Sigmoid colon (tissue), 7 donors: ENCODE results near the gene CLTC. TPM values are rescaled to one million over a fixed set of nuclear protein-coding genes. Genes with fewer than 3 reads are reported as not detected.

ENCODE experiments used
- DNase-seq: peaks from one replicate; pipeline ENCODE4 v3.0.0-alpha.2; 2019
- H3K27ac ChIP-seq, 4 donors: fragments of 200-600 bp; sonication (generic); one replicate each; pipeline ENCODE4 v1.5.1; 2016 to 2019; ENCODE audit warnings: mild to moderate bottlenecking in 1 of 4
- H3K27me3 ChIP-seq, 3 donors: fragments of 200-600 bp; sonication (generic); one replicate each; pipeline ENCODE4 v1.5.1; 2019; ENCODE audit warnings: mild to moderate bottlenecking in 1 of 3
- H3K36me3 ChIP-seq, 4 donors: fragments of 200-600 bp; sonication (generic); one replicate each; pipeline ENCODE4 v1.5.1; 2016 to 2019
- H3K4me1 ChIP-seq, 4 donors: fragments of 200-600 bp; sonication (generic); one replicate each; pipeline ENCODE4 v1.5.1; 2017 to 2019
- H3K4me3 ChIP-seq, 4 donors: fragments of 200-600 bp; sonication (generic); one replicate each; pipeline ENCODE4 v1.5.1; 2017 to 2019; ENCODE audit warnings: mild to moderate bottlenecking in 2 of 4, moderate library complexity in 1 of 4
- H3K9me3 ChIP-seq, 4 donors: fragments of 200-600 bp in 3 of 4; sonication (generic) in 3 of 4; one replicate each; pipeline versions ENCODE4 v1.5.1 to v1.6.1; 2013 to 2019
- EP300 ChIP-seq, 4 donors: sonication (generic); formaldehyde crosslinking; IDR thresholded peaks; one replicate each; pipeline ENCODE4 v1.6.1; 2017; ENCODE audit warnings: antibody characterized with exemption in 4 of 4
- POLR2A ChIP-seq, 2 donors: fragments of 450-650 bp; IDR thresholded peaks; one replicate each; pipeline ENCODE4 v1.6.1; 2016; ENCODE audit warnings: antibody characterized with exemption in 2 of 2, mild to moderate bottlenecking in 2 of 2, moderate library complexity in 2 of 2
- POLR2AphosphoS5 ChIP-seq, 4 donors: sonication (generic); formaldehyde crosslinking; IDR thresholded peaks; one replicate each; pipeline ENCODE4 v1.6.1; 2017; ENCODE audit warnings: antibody characterized with exemption in 4 of 4
- WGBS, 2 donors: extraction: QIAGEN DNeasy Blood & Tissue Kit; methylation state at CpG; one replicate each; pipeline ENCODE4 v1.1.7; 2013; 5-methylcytosine and 5-hydroxymethylcytosine counted together
- intact Hi-C: fragments of 100-400 bp; cut with DNase I; formaldehyde crosslinking; loops from one replicate; pipeline ENCODE4 v1.15.1; 2023
- polyA plus RNA-seq, 3 donors: library from polyadenylated mRNA; stranded (reverse); fragments of 200-250 nt; gene quantifications; one replicate each; pipeline ENCODE4 v1.2.3, GENCODE V29; 2013
- total RNA-seq, 4 donors: library from RNA; depleted of rRNA; stranded (reverse); fragments of >200 nt; gene quantifications; one replicate each; pipeline ENCODE4 v1.1.0, GENCODE V29; 2016
- TF ChIP-seq, protein P1 (sequence below), 4 experiments: fragments of 450-650 bp in 3 of 4; fragments of 200-600 bp in 1 of 4; IDR thresholded peaks; one replicate each; pipeline ENCODE4 v1.5.1; 2016 to 2019; ENCODE audit warnings: antibody characterized with exemption in 4 of 4, mild to moderate bottlenecking in 3 of 4, moderate library complexity in 2 of 4
- donor health status: healthy with polysubstance abuse.
- donor health status: Bipolar disorder and iron deficiency.
- donor health status: healthy.

CLTC gene
- total and polyA plus RNA-seq, 7 donors = 87.1 to 236 (median 206) TPM

DNA sequence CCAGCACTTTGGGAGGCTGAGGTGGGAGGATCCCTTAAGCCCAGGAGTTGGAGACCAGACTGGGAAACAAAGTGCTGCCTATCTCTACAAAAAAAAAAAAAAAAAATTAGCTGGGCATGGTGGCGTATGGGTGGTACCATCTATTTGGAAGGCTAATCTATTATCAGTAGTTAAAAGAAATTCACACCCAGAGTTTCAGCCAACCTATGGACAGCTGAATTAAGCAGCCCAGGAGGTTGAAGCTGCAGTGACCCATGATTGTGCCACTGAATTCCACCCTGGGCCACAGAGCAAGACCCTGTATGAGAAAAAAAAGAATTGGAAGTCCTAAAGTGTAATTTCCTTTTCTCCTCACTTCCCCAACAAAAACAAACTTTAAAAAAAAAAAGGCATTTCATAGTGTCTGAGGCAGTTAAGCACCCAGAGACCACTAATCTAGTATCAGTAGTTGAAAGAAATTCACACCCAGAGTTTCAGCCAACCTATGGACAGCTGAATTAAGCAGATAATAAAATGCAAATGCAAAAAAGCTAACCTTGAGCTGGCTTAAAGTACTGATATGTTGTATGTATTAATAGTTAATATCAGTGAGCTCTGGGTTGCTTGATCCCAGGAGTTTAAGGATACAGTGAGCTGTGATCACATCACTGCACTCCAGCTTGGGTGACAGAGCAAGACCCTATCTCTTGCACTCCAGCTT is 18.1 kb downstream of the CLTC start:
- Histone ChIP-seq H3K9me3 (no peaks in the 10 kb centered on the region), H3K4me1 (peaks cover 0 to 52% (median 41%) of the 10 kb centered on the region in 4 donors), H3K36me3 (no peaks in the 10 kb centered on the region), H3K27ac (no peak overlapping the region), H3K4me3 (no peak overlapping the region), H3K27me3 (no peaks in the 10 kb centered on the region)
- no peak for DNase-seq
- intact Hi-C loops = no loop called here
- TF ChIP-seq, protein P1, sequence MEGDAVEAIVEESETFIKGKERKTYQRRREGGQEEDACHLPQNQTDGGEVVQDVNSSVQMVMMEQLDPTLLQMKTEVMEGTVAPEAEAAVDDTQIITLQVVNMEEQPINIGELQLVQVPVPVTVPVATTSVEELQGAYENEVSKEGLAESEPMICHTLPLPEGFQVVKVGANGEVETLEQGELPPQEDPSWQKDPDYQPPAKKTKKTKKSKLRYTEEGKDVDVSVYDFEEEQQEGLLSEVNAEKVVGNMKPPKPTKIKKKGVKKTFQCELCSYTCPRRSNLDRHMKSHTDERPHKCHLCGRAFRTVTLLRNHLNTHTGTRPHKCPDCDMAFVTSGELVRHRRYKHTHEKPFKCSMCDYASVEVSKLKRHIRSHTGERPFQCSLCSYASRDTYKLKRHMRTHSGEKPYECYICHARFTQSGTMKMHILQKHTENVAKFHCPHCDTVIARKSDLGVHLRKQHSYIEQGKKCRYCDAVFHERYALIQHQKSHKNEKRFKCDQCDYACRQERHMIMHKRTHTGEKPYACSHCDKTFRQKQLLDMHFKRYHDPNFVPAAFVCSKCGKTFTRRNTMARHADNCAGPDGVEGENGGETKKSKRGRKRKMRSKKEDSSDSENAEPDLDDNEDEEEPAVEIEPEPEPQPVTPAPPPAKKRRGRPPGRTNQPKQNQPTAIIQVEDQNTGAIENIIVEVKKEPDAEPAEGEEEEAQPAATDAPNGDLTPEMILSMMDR (IDR thresholded peaks at IDR 0.05) = no peak
- TF ChIP-seq POLR2A (IDR thresholded peaks at IDR 0.05) (no peak), POLR2AphosphoS5 (IDR thresholded peaks at IDR 0.05) (no peak), EP300 (IDR thresholded peaks at IDR 0.05) (no peak)
- 79 to 88% methylated on average over 1 of the region's 1 CpG for WGBS, 2 donors

DNA sequence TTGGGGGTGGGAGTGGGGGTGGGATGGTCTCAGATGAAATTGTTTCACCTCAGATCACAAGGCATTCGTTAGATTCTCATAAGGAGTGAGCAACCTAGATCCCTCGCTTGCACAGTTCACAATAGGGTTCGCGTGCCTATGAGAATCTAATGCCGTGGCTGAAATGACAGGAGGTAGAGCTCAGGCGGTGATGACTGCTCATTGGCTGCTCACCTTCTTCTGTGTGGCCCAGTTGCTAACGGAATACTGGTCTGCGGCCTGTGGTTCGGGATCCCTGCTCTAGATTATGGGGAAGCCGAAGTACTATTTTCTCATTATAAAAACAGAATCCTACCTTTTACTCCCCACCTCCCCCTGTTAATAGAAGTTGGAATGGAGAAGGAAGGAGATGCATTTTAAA is 18.9 kb downstream of the CLTC start:
- Histone ChIP-seq H3K9me3 (no peaks in the 10 kb centered on the region), H3K27me3 (no peaks in the 10 kb centered on the region), H3K36me3 (no peaks in the 10 kb centered on the region), H3K27ac (no peak overlapping the region), H3K4me3 (no peak overlapping the region), H3K4me1 (peaks cover 0 to 52% (median 44%) of the 10 kb centered on the region in 4 donors)
- intact Hi-C loops = no loop called here
- no peak for DNase-seq
- TF ChIP-seq POLR2AphosphoS5 (IDR thresholded peaks at IDR 0.05) = no peak
- 80 to 83% methylated on average over 10 of the region's 10 CpGs for WGBS, 2 donors

DNA sequence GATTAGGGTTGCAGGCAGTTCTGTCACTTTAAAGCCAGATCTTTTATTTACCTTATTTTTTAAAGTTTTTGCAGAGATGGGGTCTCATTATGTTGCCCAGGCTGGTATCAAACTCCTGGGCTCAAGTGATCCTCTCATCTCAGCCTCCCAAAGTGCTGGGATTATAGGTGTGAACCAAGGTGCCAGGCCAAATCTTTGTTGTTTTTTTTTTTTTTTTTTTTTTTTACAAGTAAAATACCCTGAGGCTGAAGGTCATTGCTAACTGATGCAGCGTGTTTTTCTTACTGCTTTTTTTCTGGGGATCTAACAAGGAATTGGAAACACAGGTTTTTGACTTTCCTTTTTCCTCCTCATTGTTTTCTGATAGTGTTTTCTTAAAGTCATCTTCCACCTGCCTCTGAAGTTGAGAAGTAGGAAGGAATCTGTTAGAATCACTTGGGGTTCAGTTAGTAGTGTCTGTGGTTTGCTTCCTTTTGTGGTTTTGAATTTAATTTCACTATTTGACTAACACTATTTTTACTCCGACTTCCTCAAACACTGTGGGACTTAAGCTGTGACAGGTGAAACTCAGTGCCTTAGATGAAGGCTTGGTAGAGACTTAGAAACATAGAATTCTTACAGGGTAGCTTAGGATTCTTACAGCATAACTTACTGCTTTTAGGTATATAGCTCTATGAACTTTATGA is 22.2 kb downstream of the CLTC start:
- H3K4me1 ChIP-seq = peaks cover 0 to 43% (median 35%) of the 10 kb centered on the region in 4 donors
- TF ChIP-seq POLR2A (IDR thresholded peaks at IDR 0.05) (no peak), POLR2AphosphoS5 (IDR thresholded peaks at IDR 0.05) (no peak), EP300 (IDR thresholded peaks at IDR 0.05) (no peak)
- TF ChIP-seq, protein P1 (IDR thresholded peaks at IDR 0.05) = no peak

DNA sequence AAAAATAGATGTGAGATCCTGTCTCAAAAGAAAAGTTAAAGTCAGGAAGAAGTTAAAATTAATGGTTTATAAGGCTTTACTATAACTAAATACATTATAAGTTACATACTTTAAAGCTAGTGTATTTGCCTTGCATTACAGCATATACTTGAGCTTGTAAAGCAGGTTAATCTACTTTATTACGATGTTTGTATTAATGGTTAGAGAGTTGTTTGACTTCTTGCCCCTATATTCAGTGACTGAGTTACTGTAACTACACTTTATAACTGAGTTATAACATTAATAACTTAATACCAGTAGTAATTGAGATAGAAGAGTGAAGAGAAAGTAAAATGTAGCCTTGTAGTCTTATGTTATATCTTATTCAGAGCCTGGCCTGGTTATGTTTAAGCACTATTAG is 22.9 kb downstream of the CLTC start:
- Histone ChIP-seq H3K4me1 (peaks cover 0 to 47% (median 35%) of the 10 kb centered on the region in 4 donors), H3K9me3 (no peaks in the 10 kb centered on the region), H3K27me3 (no peaks in the 10 kb centered on the region), H3K4me3 (no peak overlapping the region), H3K36me3 (peaks cover 0 to 36% (median 2%) of the 10 kb centered on the region in 4 donors), H3K27ac (no peak overlapping the region)
- DNase-seq = no peak
- intact Hi-C loops = no loop called here
- TF ChIP-seq, protein P1 (IDR thresholded peaks at IDR 0.05) = no peak
- TF ChIP-seq POLR2AphosphoS5 (IDR thresholded peaks at IDR 0.05) (no peak), POLR2A (IDR thresholded peaks at IDR 0.05) (no peak), EP300 (IDR thresholded peaks at IDR 0.05) (no peak)
- 23 to 70% methylated on average over 1 of the region's 1 CpG for WGBS, 2 donors

More for the DNA sequence above, 22.2 kb downstream of the CLTC start:
- no peaks in the 10 kb centered on the region for H3K9me3 ChIP-seq
- H3K27ac ChIP-seq = no peak overlapping the region
- intact Hi-C loops = no loop called here
- no peaks in the 10 kb centered on the region for H3K27me3 ChIP-seq
- no peak overlapping the region for H3K4me3 ChIP-seq
- no peak for DNase-seq
- peaks cover 0 to 30% (median 0%) of the 10 kb centered on the region in 4 donors for H3K36me3 ChIP-seq
- WGBS, 2 donors = 7 to 21% methylated on average over 2 of the region's 2 CpGs
